ENCODE data around the gene ANXA6. TPM values are rescaled to one million over a fixed set of nuclear protein-coding genes. Genes with fewer than 3 reads are reported as not detected.

ANXA6 gene
- total and polyA plus RNA-seq, 9 of the 15 experiments (the other 6 are each of a cell fraction or from before 2014, with no cell fraction given), result 0.70 to 13.2 (median 8.3) TPM

GRCh38 chr5:151063142-151063989 is 94.2 kb downstream of the ANXA6 start (continued):
- TF ChIP-seq MITF (IDR thresholded peaks at IDR 0.05) (no peak), ZBTB40 (IDR thresholded peaks at IDR 0.05) (no peak), ZBTB40 (CRISPR knock-in tag; IDR thresholded peaks at IDR 0.05) (no peak), KLF10 (CRISPR knock-in tag; IDR thresholded peaks at IDR 0.05) (no peak), ZNF778 (CRISPR knock-in tag; IDR thresholded peaks at IDR 0.05) (no peak), ZNF407 (IDR thresholded peaks at IDR 0.05; ENCODE audit: low read depth) (no peak), GTF2A2 (tag; IDR thresholded peaks at IDR 0.05) (no peak), L3MBTL2 (IDR thresholded peaks at IDR 0.05) (0 out of 2 replicates have a peak, but pooled peaks have one; percentile 11)
